GM19193 (cell line): ENCODE data around the gene MSL3B.

Experiments used
- POLR2A ChIP-seq: IDR thresholded peaks from 4 replicates; pipeline ENCODE4 v1.6.1; 2011; ENCODE audit not compliant: insufficient read depth, insufficient read length; ENCODE audit errors: extremely low read depth

The MSL3B gene

GRCh38 chr2:233867993-233868532 is at the start of gene MSL3B:
Gene MSL3B (minus strand): TSS chr2:233868386.
- peak; percentile 80 for TF ChIP-seq POLR2A

GRCh38 chr2:233917116-233917515 is 48.9 kb upstream of the MSL3B start, which contains the start of gene TRPM8:
Gene TRPM8 (plus strand): TSS chr2:233917373. CDS start chr2:233926538, 9,165 bp downstream.
- no peak for TF ChIP-seq POLR2A

GRCh38 chr2:233915128-233915527 is 46.9 kb upstream of the MSL3B start:
- no peak for TF ChIP-seq POLR2A

- TF ChIP-seq POLR2A: no peak
Measured at GRCh38 chr2:233912691-233913423, 44.7 kb upstream of the MSL3B start.

- TF ChIP-seq POLR2A: no peak
Measured at GRCh38 chr2:233907627-233908026, 39.4 kb upstream of the MSL3B start.

- TF ChIP-seq POLR2A: no peak
Measured at GRCh38 chr2:233905945-233906344, 37.8 kb upstream of the MSL3B start.

- TF ChIP-seq POLR2A: no peak
Measured at GRCh38 chr2:233901884-233902283, 33.7 kb upstream of the MSL3B start.

- TF ChIP-seq POLR2A: no peak
Measured at GRCh38 chr2:233901367-233901766, 33.2 kb upstream of the MSL3B start.

- no peak for TF ChIP-seq POLR2A
Measured at GRCh38 chr2:233892793-233893192, 24.6 kb upstream of the MSL3B start.

- no peak for TF ChIP-seq POLR2A
Measured at GRCh38 chr2:233882353-233882752, 14.2 kb upstream of the MSL3B start.

- TF ChIP-seq POLR2A: no peak
Measured at GRCh38 chr2:233871432-233871831, 3.2 kb upstream of the MSL3B start.

GRCh38 chr2:233866479-233866878 is 1.7 kb downstream of the MSL3B start:
- no peak for TF ChIP-seq POLR2A

- TF ChIP-seq POLR2A: no peak
Measured at GRCh38 chr2:233865838-233866237, 2.3 kb downstream of the MSL3B start.

- TF ChIP-seq POLR2A: no peak
Measured at GRCh38 chr2:233862261-233862768, 5.9 kb downstream of the MSL3B start.

GRCh38 chr2:233858331-233858730 is 9.9 kb downstream of the MSL3B start:
- TF ChIP-seq POLR2A: no peak

GRCh38 chr2:233857511-233858141 is 10.6 kb downstream of the MSL3B start:
- TF ChIP-seq POLR2A: no peak
